ENCODE data around the gene LIMK1.

Gene LIMK1

GRCh38 chr7:74083117-74083876, at the start of gene LIMK1:
Gene LIMK1, plus strand, starts transcription at chr7:74083804. Its CDS starts 187 bp downstream, at chr7:74083991.
- TF ChIP-seq CTCF (IDR thresholded peaks at IDR 0.05; ENCODE audit: extremely low read depth, missing control alignments): no peak
- peak; percentile 99 for DNase-seq (ENCODE audit: low spot score)

- DNase-seq (ENCODE audit: low spot score): no peak
- no peak for TF ChIP-seq CTCF (IDR thresholded peaks at IDR 0.05; ENCODE audit: extremely low read depth, missing control alignments)
These were observed 46.0 kb upstream of the LIMK1 start for GRCh38 chr7:74037609-74038008.

- no peak for TF ChIP-seq CTCF (IDR thresholded peaks at IDR 0.05; ENCODE audit: extremely low read depth, missing control alignments)
- no peak for DNase-seq (ENCODE audit: low spot score)
These were observed 45.2 kb upstream of the LIMK1 start for GRCh38 chr7:74038194-74038961.

- no peak for TF ChIP-seq CTCF (IDR thresholded peaks at IDR 0.05; ENCODE audit: extremely low read depth, missing control alignments)
- no peak for DNase-seq (ENCODE audit: low spot score)
These were observed 44.3 kb upstream of the LIMK1 start for GRCh38 chr7:74039337-74039736.

GRCh38 chr7:74040101-74040790, 43.4 kb upstream of the LIMK1 start:
- DNase-seq (ENCODE audit: low spot score): no peak
- TF ChIP-seq CTCF (IDR thresholded peaks at IDR 0.05; ENCODE audit: extremely low read depth, missing control alignments): no peak

- TF ChIP-seq CTCF (IDR thresholded peaks at IDR 0.05; ENCODE audit: extremely low read depth, missing control alignments): no peak
- DNase-seq (ENCODE audit: low spot score): no peak
These were observed 42.6 kb upstream of the LIMK1 start for GRCh38 chr7:74040791-74041520.
